K562 (cell line): ENCODE measurements around the gene FXR1.

ENCODE experiments used
- CBX5 ChIP-seq: IDR thresholded peaks from 2 replicates; pipeline ENCODE4 v1.6.1; 2014; ENCODE audit warnings: low read depth, borderline replicate concordance
- FOS ChIP-seq: IDR thresholded peaks from 3 replicates; pipeline ENCODE4 v1.6.1; 2011; ENCODE audit not compliant: insufficient read length; ENCODE audit errors: extremely low read depth
- FOXK2 ChIP-seq, 2 experiments: fragments of 450-650 bp; IDR thresholded peaks in 1 of 2; conservative IDR thresholded peaks in 1 of 2; 2 replicates each; pipeline ENCODE4 v1.6.1; 2016; ENCODE audit warnings: low read depth in 2 of 2, mild to moderate bottlenecking in 1 of 2
- HCFC1 ChIP-seq: IDR thresholded peaks from 2 replicates; pipeline ENCODE4 v1.6.1; 2012; ENCODE audit warnings: low read depth, low read length, improper control_type of control experiment
- NFYB ChIP-seq: IDR thresholded peaks from 2 replicates; pipeline ENCODE4 v1.6.1; 2011; ENCODE audit warnings: mild to moderate bottlenecking, moderate library complexity; ENCODE audit not compliant: insufficient read length; ENCODE audit errors: extremely low read depth
- POLR2AphosphoS5 ChIP-seq: IDR thresholded peaks from 2 replicates; pipeline ENCODE4 v1.6.1; 2011; ENCODE audit warnings: mild to moderate bottlenecking, low read depth, low read length, moderate library complexity; ENCODE audit not compliant: control insufficient read depth, insufficient read depth
- TAF1 ChIP-seq: IDR thresholded peaks from 2 replicates; pipeline ENCODE4 v1.6.1; 2011; ENCODE audit warnings: mild to moderate bottlenecking, low read length, moderate library complexity; ENCODE audit not compliant: insufficient read depth, control insufficient read depth, severe bottlenecking; ENCODE audit errors: extremely low read depth
- ZNF121 ChIP-seq: sonication (generic); formaldehyde crosslinking; conservative IDR thresholded peaks from 2 replicates; pipeline ENCODE4 v1.8.0; 2022; ENCODE audit warnings: missing genetic modification reagents
- TF ChIP-seq, protein P1 (sequence below), 3 experiments: IDR thresholded peaks in 2 of 3; conservative IDR thresholded peaks in 1 of 3; 2 replicates each; pipeline ENCODE4 v1.5.1; 2011 to 2012; ENCODE audit warnings: low read length in 3 of 3, mild to moderate bottlenecking in 3 of 3, control low read depth in 2 of 3, improper control_type of control experiment in 1 of 3, inconsistent platforms in 1 of 3, low read depth in 1 of 3, mixed read lengths in 1 of 3, moderate library complexity in 1 of 3; ENCODE audit not compliant: insufficient read depth in 2 of 3

DNA sequence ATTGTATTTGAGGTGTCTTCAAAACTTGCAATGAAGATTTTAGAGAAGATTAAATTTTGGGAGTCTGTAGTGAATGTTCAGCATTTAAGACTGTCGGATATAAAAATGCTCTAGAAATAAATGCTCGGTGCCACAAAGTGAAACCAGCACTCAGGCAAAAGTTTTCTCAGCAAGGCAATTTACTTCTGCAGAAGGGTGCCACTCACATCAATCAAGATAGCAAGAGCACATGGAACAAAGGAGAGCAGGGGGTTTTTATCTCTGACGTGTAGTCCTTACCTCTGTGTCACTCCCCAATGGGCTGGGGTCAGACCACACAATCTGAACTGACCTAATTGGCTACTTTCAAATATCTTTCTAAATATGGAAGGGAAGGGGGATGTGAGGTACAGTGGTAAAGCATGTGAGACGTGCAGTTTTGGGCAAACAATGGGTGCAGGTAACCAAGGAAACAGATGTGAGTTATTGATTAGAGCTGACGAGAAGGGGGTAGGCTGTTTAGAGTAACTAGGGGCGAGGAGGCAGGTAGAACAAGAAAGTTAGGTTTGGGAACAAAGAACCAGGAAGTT, 23.4 kb upstream of the FXR1 start:
- TF ChIP-seq, protein P1, sequence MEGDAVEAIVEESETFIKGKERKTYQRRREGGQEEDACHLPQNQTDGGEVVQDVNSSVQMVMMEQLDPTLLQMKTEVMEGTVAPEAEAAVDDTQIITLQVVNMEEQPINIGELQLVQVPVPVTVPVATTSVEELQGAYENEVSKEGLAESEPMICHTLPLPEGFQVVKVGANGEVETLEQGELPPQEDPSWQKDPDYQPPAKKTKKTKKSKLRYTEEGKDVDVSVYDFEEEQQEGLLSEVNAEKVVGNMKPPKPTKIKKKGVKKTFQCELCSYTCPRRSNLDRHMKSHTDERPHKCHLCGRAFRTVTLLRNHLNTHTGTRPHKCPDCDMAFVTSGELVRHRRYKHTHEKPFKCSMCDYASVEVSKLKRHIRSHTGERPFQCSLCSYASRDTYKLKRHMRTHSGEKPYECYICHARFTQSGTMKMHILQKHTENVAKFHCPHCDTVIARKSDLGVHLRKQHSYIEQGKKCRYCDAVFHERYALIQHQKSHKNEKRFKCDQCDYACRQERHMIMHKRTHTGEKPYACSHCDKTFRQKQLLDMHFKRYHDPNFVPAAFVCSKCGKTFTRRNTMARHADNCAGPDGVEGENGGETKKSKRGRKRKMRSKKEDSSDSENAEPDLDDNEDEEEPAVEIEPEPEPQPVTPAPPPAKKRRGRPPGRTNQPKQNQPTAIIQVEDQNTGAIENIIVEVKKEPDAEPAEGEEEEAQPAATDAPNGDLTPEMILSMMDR (IDR thresholded peaks at IDR 0.05 in 2 of 3, conservative IDR thresholded peaks at IDR 0.05 in 1 of 3; ENCODE audit: insufficient read depth in 2 of 3, low read depth in 1 of 3, low read length in 3 of 3): no peak
- TF ChIP-seq POLR2AphosphoS5 (no peak), FOXK2 (conservative IDR thresholded peaks at IDR 0.05 in 1 of 2, IDR thresholded peaks at IDR 0.05 in 1 of 2; ENCODE audit: low read depth in 2 of 2) (no peak), NFYB (no peak), HCFC1 (no peak), ZNF121 (CRISPR knock-in tag) (no peak), CBX5 (peak; percentile 91), TAF1 (no peak), FOS (no peak)
